HepG2 (cell line): Measurements from ENCODE around the gene TMEM117. TPM values are rescaled to one million over a fixed set of nuclear protein-coding genes. Genes with fewer than 3 reads are reported as not detected.

ENCODE experiments used
- ATAC-seq: fragments of 200-7000 bp; cut with Tn5 transposase; 3 replicates; pipeline ENCODE4 v1.9.1; 2020; ENCODE audit warnings: mild to moderate bottlenecking, moderate library complexity
- BruUV-seq: library from RNA; stranded (reverse); fragments of 400-500 nt; replicated peaks from 2 replicates; lab custom pipeline; 2021; lab: Mats Ljungman, UMichigan
- CTCF ChIA-PET: fragments of 300-600 bp; formaldehyde crosslinking; extraction: SDS; loops from one replicate; lab custom pipeline; 2021; ENCODE audit warnings: low total read pairs, inconsistent platforms, low intra/inter-chr PET ratio; lab: Yijun Ruan, JAX
- POLR2A ChIA-PET: fragments of 350-600 bp; sonication (Branson Sonifier 250); formaldehyde crosslinking; loops from one replicate; lab custom pipeline; 2020; ENCODE audit warnings: antibody characterized with exemption, inconsistent platforms; lab: Yijun Ruan, JAX
- DNase-seq: peaks from one replicate; pipeline ENCODE4 v3.0.0-alpha.2; 2015; ENCODE audit warnings: low spot score
- FAIRE-seq: peaks from 3 replicates; lab custom pipeline; 2011; peaks lifted over from hg19 to GRCh38; lab: Jason Lieb, UNC
- H2AFZ ChIP-seq: one replicate; pipeline ENCODE4 v1.6.1; 2011; ENCODE audit warnings: low read length, inconsistent platforms
- H3K27ac ChIP-seq: fragments of 300-600 bp; 3 replicates; pipeline ENCODE4 v1.8.0; 2011; ENCODE audit warnings: mixed run types, mild to moderate bottlenecking, mixed read lengths, low read length, inconsistent platforms; ENCODE audit not compliant: insufficient read depth; ENCODE audit errors: extremely low read length
- H3K27me3 ChIP-seq, 2 experiments: fragments of 200-600 bp in 1 of 2; 2 replicates in 1 of 2; 3 replicates in 1 of 2; pipeline versions ENCODE4 v1.6.0 to v1.8.0; 2011; ENCODE audit warnings: low read length in 2 of 2, mild to moderate bottlenecking in 2 of 2, moderate library complexity in 2 of 2, inconsistent platforms in 1 of 2; ENCODE audit not compliant: insufficient read depth in 2 of 2, control insufficient read depth in 1 of 2
- H3K36me3 ChIP-seq, 2 experiments: fragments of 200-600 bp in 1 of 2; replicated peaks in 1 of 2; 2 replicates in 1 of 2; 3 replicates in 1 of 2; pipeline versions ENCODE4 v1.5.1 to v1.8.0; 2011; ENCODE audit warnings: low read length in 2 of 2, inconsistent platforms in 1 of 2; ENCODE audit not compliant: insufficient read depth in 2 of 2, control insufficient read depth in 1 of 2
- H3K4me1 ChIP-seq: 2 replicates; pipeline ENCODE4 v1.5.1; 2012; ENCODE audit warnings: low read length, inconsistent platforms; ENCODE audit not compliant: insufficient read depth
- H3K4me2 ChIP-seq: 2 replicates; pipeline ENCODE4 v1.6.0; 2011; ENCODE audit warnings: low read depth, low read length, inconsistent platforms
- H3K4me3 ChIP-seq, 3 experiments: fragments of 200-600 bp in 1 of 3; sonication (generic), shearing (Covaris generic) in 1 of 3; replicated peaks in 1 of 3; 2 replicates each; pipeline ENCODE4 v1.5.1; 2011 to 2016; ENCODE audit warnings: low read length in 3 of 3, inconsistent platforms in 2 of 3, low read depth in 2 of 3, mild to moderate bottlenecking in 2 of 3, control low read depth in 1 of 3, mixed read lengths in 1 of 3; ENCODE audit not compliant: insufficient read depth in 1 of 3
- H3K79me2 ChIP-seq: one replicate; pipeline ENCODE4 v1.6.1; 2011; ENCODE audit warnings: low read length, inconsistent platforms; ENCODE audit not compliant: insufficient read depth
- H3K9ac ChIP-seq: 2 replicates; pipeline ENCODE4 v1.6.0; 2011; ENCODE audit warnings: mild to moderate bottlenecking, low read depth, low read length, inconsistent platforms; ENCODE audit not compliant: insufficient read depth
- H3K9me3 ChIP-seq: 2 replicates; pipeline ENCODE4 v1.5.1; 2012; ENCODE audit warnings: mild to moderate bottlenecking, low read length
- H4K20me1 ChIP-seq: 2 replicates; pipeline ENCODE4 v1.6.0; 2011; ENCODE audit warnings: inconsistent platforms, mild to moderate bottlenecking, low read length, moderate library complexity; ENCODE audit not compliant: insufficient read depth
- ATF7 ChIP-seq, 2 experiments: fragments of 450-650 bp in 1 of 2; sonication (generic) in 1 of 2; formaldehyde crosslinking in 1 of 2; IDR thresholded peaks; 2 replicates each; pipeline versions ENCODE4 v1.4.0 to v1.6.1; 2016 to 2020; ENCODE audit warnings: antibody characterized with exemption in 1 of 2, mild to moderate bottlenecking in 1 of 2, missing genetic modification reagents in 1 of 2
- BHLHE40 ChIP-seq: IDR thresholded peaks from 2 replicates; pipeline ENCODE4 v1.6.1; 2011; ENCODE audit warnings: low read length, improper control_type of control experiment
- CEBPG ChIP-seq: IDR thresholded peaks from 2 replicates; pipeline ENCODE4 v1.6.1; 2016
- CREB1 ChIP-seq, 2 experiments: fragments of 450-650 bp in 1 of 2; IDR thresholded peaks; 2 replicates each; pipeline ENCODE4 v1.6.1; 2016 to 2017; ENCODE audit warnings: control low read depth in 1 of 2, mild to moderate bottlenecking in 1 of 2, missing compliant biosample characterization in 1 of 2, missing genetic modification characterization in 1 of 2
- EED ChIP-seq: sonication (generic); formaldehyde crosslinking; IDR thresholded peaks from 2 replicates; pipeline ENCODE4 v1.5.0; 2020; ENCODE audit warnings: mild to moderate bottlenecking, missing genetic modification reagents
- FOXP1 ChIP-seq, 2 experiments: fragments of 450-650 bp in 1 of 2; IDR thresholded peaks; 2 replicates each; pipeline ENCODE4 v1.6.1; 2017 to 2018; ENCODE audit warnings: antibody characterized with exemption in 1 of 2
- FUBP1 ChIP-seq: sonication (generic); formaldehyde crosslinking; IDR thresholded peaks from 2 replicates; pipeline ENCODE4 v1.5.1; 2020; ENCODE audit warnings: missing genetic modification reagents, mild to moderate bottlenecking, borderline replicate concordance
- HNF4A ChIP-seq: sonication (generic); formaldehyde crosslinking; IDR thresholded peaks from 2 replicates; pipeline ENCODE4 v1.4.0; 2020; ENCODE audit warnings: missing genetic modification reagents
- HOXD1 ChIP-seq: sonication (generic); formaldehyde crosslinking; IDR thresholded peaks from 2 replicates; pipeline ENCODE4 v1.5.0; 2020; ENCODE audit warnings: missing genetic modification reagents
- MED8 ChIP-seq: sonication (generic); formaldehyde crosslinking; IDR thresholded peaks from 2 replicates; pipeline ENCODE4 v1.8.1; 2023; ENCODE audit warnings: mild to moderate bottlenecking, missing genetic modification reagents; ENCODE audit not compliant: insufficient replicate concordance
- MXD3 ChIP-seq: IDR thresholded peaks from 2 replicates; pipeline ENCODE4 v1.6.1; 2016; ENCODE audit warnings: mild to moderate bottlenecking, missing biosample characterization, missing genetic modification reagents
- NR2F1 ChIP-seq, 2 experiments: fragments of 450-650 bp in 1 of 2; formaldehyde crosslinking in 1 of 2; IDR thresholded peaks; 2 replicates each; pipeline versions ENCODE4 v1.5.0 to v1.6.1; 2016 to 2020; ENCODE audit warnings: mild to moderate bottlenecking in 1 of 2, missing compliant biosample characterization in 1 of 2, missing genetic modification reagents in 1 of 2, moderate library complexity in 1 of 2
- RFX3 ChIP-seq: IDR thresholded peaks from 2 replicates; pipeline ENCODE4 v1.6.1; 2016; ENCODE audit warnings: missing biosample characterization, missing genetic modification reagents
- SMYD3 ChIP-seq: sonication (generic); formaldehyde crosslinking; IDR thresholded peaks from 2 replicates; pipeline ENCODE4 v1.8.1; 2023; ENCODE audit warnings: mild to moderate bottlenecking, missing genetic modification reagents
- TFE3 ChIP-seq: IDR thresholded peaks from 2 replicates; pipeline ENCODE4 v1.6.1; 2016
- ZNF12 ChIP-seq: sonication (generic); formaldehyde crosslinking; IDR thresholded peaks from 2 replicates; pipeline ENCODE4 v1.5.0; 2020; ENCODE audit warnings: missing genetic modification reagents
- WGBS: methylation state at CpG from one replicate; pipeline ENCODE4 v1.1.6; 2017; ENCODE audit warnings: low lambda C conversion rate; 5-methylcytosine and 5-hydroxymethylcytosine counted together
- in situ Hi-C: cut with HindIII; loops from 2 replicates; pipeline ENCODE4 v1.10.0; 2017; ENCODE audit warnings: low pct_unique_long_range_greater_than_20kb; ENCODE audit not compliant: extremely low pct_ligation_motif_present
- intact Hi-C: fragments of 100-400 bp; cut with micrococcal nuclease; formaldehyde crosslinking; loops from one replicate; pipeline ENCODE4 v1.10.0; 2022; ENCODE audit not compliant: unreplicated experiment
- polyA plus RNA-seq, 8 experiments: library from polyadenylated mRNA; depleted of rRNA in 3 of 8; stranded (reverse) in 7 of 8; unstranded in 1 of 8; fragments of >200 nt; fragmentation: Illumina TruSeq in 4 of 8; extraction: Trizol in 4 of 8; gene quantifications; 2 replicates each; pipeline versions ENCODE4 v1.2.1 to v1.2.3, GENCODE V29; 2011 to 2016; ENCODE audit warnings: low read depth in 4 of 8, missing spikeins in 1 of 8, mixed read lengths in 1 of 8; ENCODE audit not compliant: insufficient read depth in 1 of 8
- total RNA-seq, 5 experiments: library from RNA; depleted of rRNA; stranded (reverse); fragments of >200 nt; fragmentation: Illumina TruSeq; extraction: Trizol; gene quantifications; 2 replicates each; pipeline ENCODE4 v1.2.3, GENCODE V29; 2016; ENCODE audit warnings: low read depth in 1 of 5
- TF ChIP-seq, protein P1 (sequence below): IDR thresholded peaks from 2 replicates; pipeline ENCODE4 v1.6.1; 2016; ENCODE audit warnings: mild to moderate bottlenecking

TMEM117 gene
- total and polyA plus RNA-seq, 2 of the 13 experiments (the other 11 are each of a cell fraction or from before 2014, with no cell fraction given): 2.8 to 8.5 TPM

- TF ChIP-seq NR2F1 (CRISPR knock-in tag; IDR thresholded peaks at IDR 0.05): no peak
- TF ChIP-seq CREB1 (IDR thresholded peaks at IDR 0.05): no peak
- no peak for TF ChIP-seq CREB1 (CRISPR knock-in tag; IDR thresholded peaks at IDR 0.05)
- no peak for TF ChIP-seq EED (CRISPR knock-in tag)
- peak; percentile 63 for TF ChIP-seq RFX3 (CRISPR knock-in tag)
- TF ChIP-seq SMYD3 (CRISPR knock-in tag): no peak
- peak; percentile 48 for TF ChIP-seq ATF7 (IDR thresholded peaks at IDR 0.05)
- TF ChIP-seq ATF7 (CRISPR knock-in tag; IDR thresholded peaks at IDR 0.05): no peak
- no peak for TF ChIP-seq TFE3
- TF ChIP-seq CEBPG: peak; percentile 19; the same call in 1 of the 2 replicates
Observed at GRCh38 chr12:43964961-43965360, 129.1 kb downstream of the TMEM117 start (continued).

GRCh38 chr12:43965899-43966298, 130.0 kb downstream of the TMEM117 start:
- in situ Hi-C loops: no loop called here
- FAIRE-seq: no peak
- 87% methylated on average over 3 of the region's 3 CpGs for WGBS

More at GRCh38 chr12:43965899-43966298, 130.0 kb downstream of the TMEM117 start:
- H4K20me1 ChIP-seq: no peaks in the 10 kb centered on the region
- H3K4me1 ChIP-seq: peaks cover 11% of the 10 kb centered on the region
- H3K36me3 ChIP-seq: no peaks in the 10 kb centered on the region
- H3K79me2 ChIP-seq: no peaks in the 10 kb centered on the region
- ATAC-seq: no peak
- no peak overlapping the region for H2AFZ ChIP-seq
- H3K9me3 ChIP-seq: no peaks in the 10 kb centered on the region
- no peak overlapping the region for H3K4me3 ChIP-seq
- POLR2A ChIA-PET: no interaction called here
- no peak overlapping the region for H3K4me2 ChIP-seq
- no peak for DNase-seq
- intact Hi-C loops: no loop called here
- CTCF ChIA-PET: no interaction called here
- H3K27me3 ChIP-seq: no peaks in the 10 kb centered on the region
- H3K27ac ChIP-seq: no peak overlapping the region
- H3K9ac ChIP-seq: no peak overlapping the region
- no TSS peak for BruUV-seq
- TF ChIP-seq FOXP1 (IDR thresholded peaks at IDR 0.05) (no peak), FOXP1 (CRISPR knock-in tag; IDR thresholded peaks at IDR 0.05) (no peak), BHLHE40 (no peak), MED8 (no peak), HOXD1 (CRISPR knock-in tag) (no peak), FUBP1 (CRISPR knock-in tag) (no peak), HNF4A (CRISPR knock-in tag) (no peak), ZNF12 (no peak), MXD3 (CRISPR knock-in tag) (no peak)
- TF ChIP-seq, protein P1, sequence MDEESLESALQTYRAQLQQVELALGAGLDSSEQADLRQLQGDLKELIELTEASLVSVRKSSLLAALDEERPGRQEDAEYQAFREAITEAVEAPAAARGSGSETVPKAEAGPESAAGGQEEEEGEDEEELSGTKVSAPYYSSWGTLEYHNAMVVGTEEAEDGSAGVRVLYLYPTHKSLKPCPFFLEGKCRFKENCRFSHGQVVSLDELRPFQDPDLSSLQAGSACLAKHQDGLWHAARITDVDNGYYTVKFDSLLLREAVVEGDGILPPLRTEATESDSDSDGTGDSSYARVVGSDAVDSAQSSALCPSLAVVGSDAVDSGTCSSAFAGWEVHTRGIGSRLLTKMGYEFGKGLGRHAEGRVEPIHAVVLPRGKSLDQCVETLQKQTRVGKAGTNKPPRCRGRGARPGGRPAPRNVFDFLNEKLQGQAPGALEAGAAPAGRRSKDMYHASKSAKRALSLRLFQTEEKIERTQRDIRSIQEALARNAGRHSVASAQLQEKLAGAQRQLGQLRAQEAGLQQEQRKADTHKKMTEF: no peak
- TF ChIP-seq, all 625 proteins: peak for 0
